Measurements from ENCODE around the gene CADPS2. TPM values are rescaled to one million over a fixed set of nuclear protein-coding genes. Genes with fewer than 3 reads are reported as not detected.

CADPS2 gene
- total RNA-seq, 3 donors from 2014 or later (not counting 1 experiment from before 2014, with no cell fraction given), result not detected

DNA sequence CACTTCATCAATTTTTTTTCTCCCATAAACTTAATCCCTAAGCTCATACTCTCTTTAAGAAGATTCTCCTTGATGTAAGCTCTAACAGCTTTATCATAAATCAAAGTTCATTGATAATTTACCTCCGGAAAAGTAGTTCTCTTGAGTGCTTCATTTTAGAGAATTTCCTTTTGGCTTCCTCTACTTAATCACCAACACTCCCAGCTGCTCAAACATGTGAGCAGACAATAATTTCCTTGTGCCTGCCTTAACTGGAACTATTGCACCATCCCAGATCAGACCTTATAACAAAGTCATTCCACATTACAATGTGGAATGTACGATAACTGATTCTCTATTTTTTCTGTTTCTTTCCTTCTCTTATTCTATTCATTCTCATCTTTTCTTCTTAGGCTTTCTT, 587.6 kb downstream of the CADPS2 start:
- H3K27ac ChIP-seq (ENCODE audit: low read length), result no peak overlapping the region
- Mint-ChIP-seq H3K27ac (no peak overlapping the region), H3K27me3 (ENCODE audit: low read depth in 2 of 2) (peaks cover 44 to 46% of the 10 kb centered on the region in 2 donors), H3K4me3 (no peak overlapping the region), H3K9me3 (peaks cover 2 to 12% of the 10 kb centered on the region in 2 donors), H3K4me1 (no peaks in the 10 kb centered on the region), H3K36me3 (peaks cover 12% of the 10 kb centered on the region)
- peaks cover 34% of the 10 kb centered on the region for H3K27me3 ChIP-seq (ENCODE audit: control insufficient read depth, insufficient read depth, low read length)
- no peak for DNase-seq
- H3K36me3 ChIP-seq (ENCODE audit: control insufficient read depth, insufficient read depth, low read length), result no peaks in the 10 kb centered on the region
- no peaks in the 10 kb centered on the region for H3K4me1 ChIP-seq (ENCODE audit: control insufficient read depth, insufficient read depth, low read length)
- no peaks in the 10 kb centered on the region for H3K9me3 ChIP-seq (ENCODE audit: control insufficient read depth, insufficient read depth, low read length)
- intact Hi-C loops (cut with micrococcal nuclease), result no loop called here
- no peak for ATAC-seq
- TF ChIP-seq, protein P1, sequence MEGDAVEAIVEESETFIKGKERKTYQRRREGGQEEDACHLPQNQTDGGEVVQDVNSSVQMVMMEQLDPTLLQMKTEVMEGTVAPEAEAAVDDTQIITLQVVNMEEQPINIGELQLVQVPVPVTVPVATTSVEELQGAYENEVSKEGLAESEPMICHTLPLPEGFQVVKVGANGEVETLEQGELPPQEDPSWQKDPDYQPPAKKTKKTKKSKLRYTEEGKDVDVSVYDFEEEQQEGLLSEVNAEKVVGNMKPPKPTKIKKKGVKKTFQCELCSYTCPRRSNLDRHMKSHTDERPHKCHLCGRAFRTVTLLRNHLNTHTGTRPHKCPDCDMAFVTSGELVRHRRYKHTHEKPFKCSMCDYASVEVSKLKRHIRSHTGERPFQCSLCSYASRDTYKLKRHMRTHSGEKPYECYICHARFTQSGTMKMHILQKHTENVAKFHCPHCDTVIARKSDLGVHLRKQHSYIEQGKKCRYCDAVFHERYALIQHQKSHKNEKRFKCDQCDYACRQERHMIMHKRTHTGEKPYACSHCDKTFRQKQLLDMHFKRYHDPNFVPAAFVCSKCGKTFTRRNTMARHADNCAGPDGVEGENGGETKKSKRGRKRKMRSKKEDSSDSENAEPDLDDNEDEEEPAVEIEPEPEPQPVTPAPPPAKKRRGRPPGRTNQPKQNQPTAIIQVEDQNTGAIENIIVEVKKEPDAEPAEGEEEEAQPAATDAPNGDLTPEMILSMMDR (IDR thresholded peaks at IDR 0.05), result no peak
- H3K4me3 ChIP-seq (ENCODE audit: low read length), result no peak overlapping the region
- 75% methylated on average over 2 of the region's 2 CpGs for WGBS (ENCODE audit: insufficient coverage)

- WGBS (ENCODE audit: insufficient coverage), result 69% methylated on average over 1 of the region's 2 CpGs
- Mint-ChIP-seq H3K4me3 (no peak overlapping the region), H3K27me3 (ENCODE audit: low read depth in 2 of 2) (peaks cover 39 to 41% of the 10 kb centered on the region in 2 donors), H3K36me3 (peaks cover 10% of the 10 kb centered on the region), H3K4me1 (no peaks in the 10 kb centered on the region), H3K9me3 (peaks cover 2 to 9% of the 10 kb centered on the region in 2 donors), H3K27ac (no peak overlapping the region)
- DNase-seq (no peak), ATAC-seq (no peak)
- peaks cover 33% of the 10 kb centered on the region for H3K27me3 ChIP-seq (ENCODE audit: control insufficient read depth, insufficient read depth, low read length)
- H3K27ac ChIP-seq (ENCODE audit: low read length), result no peak overlapping the region
- TF ChIP-seq, protein P1 (IDR thresholded peaks at IDR 0.05), result no peak
- intact Hi-C loops (cut with micrococcal nuclease), result no loop called here
- no peaks in the 10 kb centered on the region for H3K36me3 ChIP-seq (ENCODE audit: control insufficient read depth, insufficient read depth, low read length)
- no peaks in the 10 kb centered on the region for H3K4me1 ChIP-seq (ENCODE audit: control insufficient read depth, insufficient read depth, low read length)
- H3K9me3 ChIP-seq (ENCODE audit: control insufficient read depth, insufficient read depth, low read length), result no peaks in the 10 kb centered on the region
- H3K4me3 ChIP-seq (ENCODE audit: low read length), result no peak overlapping the region
These were observed 588.1 kb downstream of the CADPS2 start for GRCh38 chr7:122298131-122298530.

GRCh38 chr7:122291189-122291588, 595.1 kb downstream of the CADPS2 start:
- no peaks in the 10 kb centered on the region for H3K9me3 ChIP-seq (ENCODE audit: control insufficient read depth, insufficient read depth, low read length)

More at GRCh38 chr7:122291189-122291588, 595.1 kb downstream of the CADPS2 start:
- Histone ChIP-seq H3K27me3 (ENCODE audit: control insufficient read depth, insufficient read depth, low read length) (no peaks in the 10 kb centered on the region), H3K4me1 (ENCODE audit: control insufficient read depth, insufficient read depth, low read length) (no peaks in the 10 kb centered on the region), H3K27ac (ENCODE audit: low read length) (no peak overlapping the region), H3K36me3 (ENCODE audit: control insufficient read depth, insufficient read depth, low read length) (no peaks in the 10 kb centered on the region), H3K4me3 (ENCODE audit: low read length) (no peak overlapping the region)
- Mint-ChIP-seq H3K4me1 (no peaks in the 10 kb centered on the region), H3K9me3 (peaks cover 11 to 12% of the 10 kb centered on the region in 2 donors), H3K36me3 (no peaks in the 10 kb centered on the region), H3K4me3 (no peak overlapping the region), H3K27me3 (ENCODE audit: low read depth in 2 of 2) (peaks cover 0 to 2% of the 10 kb centered on the region in 2 donors), H3K27ac (no peak overlapping the region)
- TF ChIP-seq, protein P1 (IDR thresholded peaks at IDR 0.05), result no peak
- no peak for DNase-seq
- no peak for ATAC-seq
- intact Hi-C loops (cut with micrococcal nuclease), result no loop called here
- WGBS (ENCODE audit: insufficient coverage), result 89% methylated on average over 2 of the region's 2 CpGs
